ENCODE results near the gene PKLR. TPM values are rescaled to one million over a fixed set of nuclear protein-coding genes. Genes with fewer than 3 reads are reported as not detected.
"Not testable (repeated sequence)": the region's sequence is repeated elsewhere in the genome, so short reads cannot be mapped to it uniquely, and the experiment has no call there.

PKLR gene
- total RNA-seq, 1 donor from 2014 or later = not detected

DNA sequence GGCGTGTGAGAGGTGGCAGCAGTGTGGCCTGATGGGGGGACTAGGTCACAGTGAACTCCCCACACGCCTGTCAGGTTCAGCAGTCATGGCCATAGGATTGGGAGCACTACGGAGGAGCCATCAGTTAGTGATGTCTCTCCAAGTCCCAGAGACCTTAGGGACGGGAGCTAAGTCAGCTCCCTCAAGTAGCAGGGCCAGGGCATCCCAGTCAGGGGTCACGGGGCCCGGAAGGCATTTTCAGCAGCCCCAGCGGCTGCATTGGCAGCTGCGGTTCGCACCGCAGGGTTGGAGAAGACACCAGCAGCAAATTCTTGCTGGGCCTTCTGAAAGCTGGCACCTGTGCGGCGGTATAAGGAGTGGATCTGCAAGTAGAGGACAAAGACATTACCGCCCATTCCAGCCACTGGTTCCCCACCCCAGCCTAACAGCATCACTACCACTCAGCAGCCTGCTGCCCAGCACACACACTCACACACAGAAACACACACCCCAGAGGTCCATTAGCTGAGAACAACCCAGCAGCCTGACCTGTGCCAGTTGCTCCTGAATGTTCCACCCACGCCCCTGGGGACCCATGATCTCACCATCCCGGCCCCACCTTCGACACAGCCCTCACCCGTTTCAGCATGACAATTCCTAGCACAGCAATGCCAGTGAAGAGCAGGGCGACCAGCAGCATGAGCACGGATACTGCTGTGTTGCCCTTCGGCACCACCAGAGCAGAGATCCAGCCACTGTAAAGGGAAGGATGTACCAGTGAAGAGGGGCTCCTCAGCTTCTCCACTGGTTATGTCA is 45.0 kb downstream of the PKLR start:
- no peak for DNase-seq (ENCODE audit: low spot score)

DNA sequence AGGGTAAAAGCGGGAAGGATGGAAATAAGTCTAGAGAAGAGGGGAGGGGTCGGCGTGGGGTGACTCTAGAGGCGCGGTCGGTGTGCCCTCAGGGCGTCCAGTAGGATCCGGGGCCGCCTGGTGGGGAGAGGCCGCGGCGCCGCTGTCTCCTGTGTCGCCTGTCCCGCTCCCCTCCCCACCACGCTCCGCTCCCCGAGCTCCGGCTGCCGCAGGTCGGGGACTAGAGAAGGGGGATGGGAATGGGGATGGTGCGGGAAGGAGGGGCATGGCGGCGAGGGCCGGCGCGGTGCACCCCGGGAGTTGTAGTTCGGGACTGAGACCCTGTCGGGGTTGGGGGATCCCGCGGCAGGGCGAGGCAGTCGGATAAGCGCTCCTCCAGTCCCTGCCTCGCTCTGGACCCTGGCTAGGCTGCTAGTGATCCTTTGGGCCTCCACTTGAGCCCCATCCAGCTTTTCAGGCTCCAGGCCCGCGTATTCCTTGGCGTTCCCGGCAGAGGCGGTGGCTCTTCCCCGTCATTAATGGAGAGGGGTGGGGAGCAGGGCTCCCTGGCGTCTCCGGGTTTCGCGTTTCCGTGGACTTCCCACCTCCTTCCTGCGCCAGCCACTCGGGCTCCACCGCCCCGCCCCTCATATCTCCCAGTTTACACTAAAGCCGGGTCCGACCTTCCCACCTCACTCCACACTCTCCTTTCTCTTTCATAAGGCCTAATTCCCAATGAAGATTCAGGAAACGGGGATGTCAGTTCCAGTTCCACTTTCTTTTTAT is 45.8 kb downstream of the PKLR start, which contains the start of gene ENTREP3:
ENTREP3 (minus strand) TSS at position 241 of the 765 bp plus-strand sequence. CDS start 606 bp downstream, outside the sequence.
- peak; percentile 94 for DNase-seq (ENCODE audit: low spot score)

DNA sequence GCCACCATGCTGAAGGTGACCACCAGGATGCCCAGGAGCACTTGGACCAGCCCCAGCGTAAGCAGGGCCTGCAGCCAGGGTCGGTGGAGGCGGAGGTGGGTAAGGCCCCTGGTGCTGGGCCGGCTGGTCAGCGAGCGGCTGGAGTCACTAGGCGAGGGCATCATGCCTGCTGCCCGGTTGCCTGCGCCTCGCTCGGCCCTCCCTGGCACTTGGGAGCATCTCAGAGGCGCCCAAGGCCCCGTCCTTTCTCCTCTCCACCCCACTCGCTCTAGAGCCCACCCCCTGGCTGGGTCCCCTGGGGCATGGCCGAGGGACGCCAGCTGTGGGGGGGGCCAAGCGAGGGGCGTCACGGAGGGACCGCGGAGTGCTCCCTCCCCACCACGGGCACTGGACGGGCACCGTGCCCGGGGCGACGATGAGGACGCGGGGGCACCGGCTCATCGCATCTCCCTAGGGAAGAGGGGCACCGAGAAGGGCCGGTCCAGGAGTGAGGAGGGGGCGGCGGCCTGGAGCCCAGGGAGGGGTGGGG is 46.5 kb downstream of the PKLR start:
- DNase-seq (ENCODE audit: low spot score) = no peak

DNA sequence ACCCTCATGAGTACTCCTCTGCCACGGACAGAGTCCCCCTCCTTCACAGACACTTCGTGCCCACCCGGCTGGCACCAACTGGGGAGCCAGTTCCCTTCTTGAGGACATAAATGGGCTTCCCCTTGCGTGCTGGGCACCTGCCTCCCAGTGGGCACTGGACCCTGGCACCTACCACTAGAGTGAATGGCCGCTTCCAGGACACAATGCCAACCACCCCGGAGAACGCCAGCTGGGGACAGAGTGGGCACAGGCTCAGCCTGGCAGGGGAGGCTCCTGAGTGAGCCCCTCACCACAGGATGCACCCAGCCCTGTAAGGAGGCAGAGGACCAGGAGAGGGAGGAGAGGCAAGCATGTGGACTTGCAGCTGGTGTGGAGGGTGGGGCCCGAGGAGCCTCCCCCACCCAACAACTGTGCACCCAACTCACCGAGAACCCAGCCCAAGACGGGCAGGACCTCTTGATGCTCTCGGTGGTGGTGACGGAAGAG is 47.0 kb downstream of the PKLR start:
- no peak for DNase-seq (ENCODE audit: low spot score)

DNA sequence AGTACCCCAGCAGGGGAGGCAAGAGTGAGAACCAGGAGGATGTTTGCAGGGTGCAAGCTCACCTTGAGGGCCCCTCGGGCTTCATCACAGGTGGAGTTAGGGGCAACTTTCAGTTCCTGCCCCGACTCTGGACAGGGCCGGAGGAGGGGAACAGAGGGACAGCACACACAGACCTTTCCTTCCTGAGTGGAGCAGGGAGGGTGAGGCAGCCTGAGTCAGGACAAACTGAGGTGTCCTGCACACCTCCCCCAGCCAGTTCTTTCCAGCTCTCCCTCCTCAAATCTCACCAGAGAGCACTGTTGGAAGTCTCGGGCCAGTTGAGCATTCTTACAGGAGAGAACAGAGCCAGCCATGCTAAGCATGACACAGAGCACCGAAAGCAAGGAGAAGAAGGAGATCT is 47.4 kb downstream of the PKLR start:
- no peak for DNase-seq (ENCODE audit: low spot score)

DNA sequence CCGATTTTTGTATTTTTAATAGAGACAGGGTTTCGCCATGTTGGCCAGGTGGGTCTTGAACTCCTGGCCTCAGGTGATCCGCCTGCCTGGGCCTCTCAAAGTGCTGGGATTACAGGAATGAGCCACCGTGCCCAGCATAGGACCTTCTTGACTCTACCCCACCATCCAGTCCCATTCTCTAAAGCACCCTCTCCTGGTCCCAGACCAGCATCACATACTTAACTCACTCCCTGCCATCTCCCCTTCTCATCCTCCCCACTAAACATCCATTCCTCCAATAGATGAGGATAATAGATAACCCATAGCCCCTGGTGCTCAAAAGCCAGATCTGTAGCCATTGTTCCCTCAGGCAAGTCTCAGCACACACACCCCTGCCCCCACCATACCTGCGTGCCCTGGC is 48.0 kb downstream of the PKLR start:
- no peak for DNase-seq (ENCODE audit: low spot score)

DNA sequence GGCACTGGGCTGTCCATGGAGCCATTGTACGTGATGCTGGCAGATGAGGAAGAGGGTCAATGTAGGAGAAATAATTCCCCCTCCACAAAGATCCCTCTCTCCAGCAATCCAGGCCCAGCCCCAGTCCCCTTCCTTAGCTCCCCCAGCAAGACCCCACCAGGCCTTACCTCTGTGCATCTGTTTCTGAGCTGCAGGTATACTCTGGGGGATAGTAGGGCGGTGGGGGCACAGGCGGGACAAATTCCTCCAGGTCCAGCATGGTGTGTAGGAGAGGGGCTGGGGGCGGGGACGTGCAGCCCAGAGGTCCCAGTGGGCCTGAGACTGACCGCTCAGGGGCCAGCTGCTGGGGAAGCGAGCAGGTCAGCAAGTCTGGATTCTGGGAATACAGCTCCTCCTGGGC is 49.7 kb downstream of the PKLR start:
- DNase-seq (ENCODE audit: low spot score) = no peak

DNA sequence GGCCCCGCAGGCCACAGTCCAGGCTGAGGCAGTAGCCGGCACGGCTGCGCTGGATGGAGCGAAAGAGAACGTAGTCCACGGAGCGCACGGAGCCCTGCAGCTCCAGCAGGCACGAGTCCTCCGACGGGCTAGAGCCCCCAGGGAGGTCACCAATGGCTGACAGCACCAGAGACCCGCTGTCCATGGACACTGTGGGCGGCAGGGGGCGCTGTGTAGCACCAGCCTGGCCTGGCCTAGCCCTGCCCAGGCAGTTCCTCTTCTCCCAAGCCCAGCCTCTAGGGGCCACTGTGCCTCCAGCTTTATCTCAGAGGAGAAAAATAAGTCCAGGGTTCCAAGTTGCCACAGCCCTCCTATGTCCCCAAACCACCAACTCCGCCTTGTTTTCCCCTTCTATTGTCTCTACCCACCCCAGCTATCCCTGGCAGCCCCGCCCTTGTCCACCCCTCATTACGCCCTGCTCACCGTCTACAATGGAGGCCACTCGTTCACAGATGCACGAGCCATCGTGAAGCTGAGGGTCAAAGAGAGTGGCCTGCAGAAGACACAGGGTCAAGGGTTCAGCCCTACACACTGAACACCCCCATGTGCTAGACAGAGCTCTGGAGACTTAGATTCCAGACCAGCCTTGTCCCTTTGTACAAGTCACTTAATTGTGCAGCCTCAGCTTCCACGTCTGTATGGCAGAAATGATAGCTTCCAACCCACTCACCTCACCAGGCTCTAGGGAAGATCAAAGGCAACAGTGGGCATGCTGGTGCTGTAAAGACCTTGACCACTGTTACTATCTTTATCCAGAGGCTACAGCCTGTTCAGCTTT is 50.4 kb downstream of the PKLR start:
- DNase-seq (ENCODE audit: low spot score) = peak; percentile 94

DNA sequence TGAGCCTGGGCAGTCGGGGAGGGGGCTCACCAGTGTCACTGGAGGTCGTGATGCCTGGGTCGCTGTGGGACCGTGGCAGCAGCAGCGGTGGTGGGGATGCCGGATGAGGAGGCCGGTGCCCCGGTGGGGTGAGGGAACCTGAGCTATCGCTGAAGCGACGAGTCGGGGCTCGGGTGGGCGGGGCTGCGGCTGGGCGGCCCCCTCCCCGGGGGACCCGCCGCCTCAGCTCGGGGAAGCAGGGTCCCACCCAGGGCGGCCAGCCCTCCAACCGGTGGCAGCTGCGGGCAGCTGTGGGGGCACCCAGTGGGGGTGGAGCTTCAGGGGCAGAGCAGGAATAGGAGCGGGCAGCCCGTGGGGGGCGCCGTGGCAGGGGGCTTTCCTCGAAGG is 51.0 kb downstream of the PKLR start:
- no peak for DNase-seq (ENCODE audit: low spot score)

DNA sequence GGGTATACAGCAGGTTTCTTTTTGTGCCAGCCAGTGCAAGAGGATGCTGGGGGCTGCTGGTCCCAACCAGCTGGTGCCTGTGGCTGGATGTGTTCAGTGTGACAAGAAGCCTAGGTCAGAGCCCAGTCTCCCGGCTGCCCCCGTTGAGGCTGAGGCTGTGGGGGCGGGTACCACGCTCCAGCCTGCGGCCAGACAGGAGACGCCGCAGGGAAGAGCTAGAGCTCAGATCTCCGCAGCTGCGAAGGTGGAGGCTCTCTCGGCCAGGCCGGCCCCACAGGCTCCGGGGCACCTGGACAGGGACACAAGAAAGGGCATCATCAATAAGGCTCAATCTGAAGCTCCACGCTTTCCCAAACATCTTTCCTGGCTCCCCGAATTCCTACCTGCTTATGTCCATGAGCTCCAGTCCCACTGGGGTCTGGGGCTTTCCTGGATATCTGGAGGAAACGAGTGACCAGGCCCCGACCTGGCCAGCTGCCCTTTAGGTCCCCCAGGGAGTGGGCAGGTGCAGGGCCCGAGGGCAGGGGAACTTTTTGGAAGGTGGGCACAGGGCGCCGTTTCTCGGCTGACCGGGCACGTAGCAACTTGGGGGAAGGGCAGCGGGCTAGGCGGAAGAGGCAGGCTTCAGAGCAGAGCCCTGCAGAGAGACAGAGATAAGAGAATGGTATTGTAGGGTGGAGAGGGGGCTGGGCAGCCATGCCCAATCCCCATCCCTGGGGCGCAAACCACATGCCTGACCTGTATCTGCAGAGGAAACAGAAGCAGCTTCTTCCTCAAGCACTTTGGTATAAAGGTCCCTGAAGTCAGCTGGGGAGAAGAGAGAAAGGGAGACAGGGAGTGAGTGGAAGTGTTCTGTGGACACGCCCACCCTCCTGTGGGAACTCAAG is 53.3 kb downstream of the PKLR start:
- no peak for DNase-seq (ENCODE audit: low spot score)

DNA sequence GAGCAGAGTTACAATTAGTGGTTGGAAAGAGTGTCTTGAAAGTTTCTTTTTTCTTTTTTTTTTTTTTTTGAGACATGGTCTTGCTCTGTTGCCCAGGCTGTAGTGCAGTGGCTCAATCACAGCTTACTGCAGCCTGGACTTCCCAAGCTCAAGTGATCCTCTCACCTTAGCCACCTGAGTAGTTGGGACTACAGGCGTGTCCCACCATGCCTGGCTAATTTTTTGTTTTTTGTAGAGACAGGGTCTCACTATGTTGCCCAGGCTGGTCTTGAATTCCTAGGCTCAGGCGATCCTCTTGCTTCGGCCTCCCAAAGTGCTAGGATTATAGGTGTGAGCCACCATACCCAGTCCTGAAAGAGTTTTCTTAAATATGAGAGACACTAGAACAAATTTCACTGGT is 54.4 kb downstream of the PKLR start:
- not testable (repeated sequence) for DNase-seq (ENCODE audit: low spot score)

DNA sequence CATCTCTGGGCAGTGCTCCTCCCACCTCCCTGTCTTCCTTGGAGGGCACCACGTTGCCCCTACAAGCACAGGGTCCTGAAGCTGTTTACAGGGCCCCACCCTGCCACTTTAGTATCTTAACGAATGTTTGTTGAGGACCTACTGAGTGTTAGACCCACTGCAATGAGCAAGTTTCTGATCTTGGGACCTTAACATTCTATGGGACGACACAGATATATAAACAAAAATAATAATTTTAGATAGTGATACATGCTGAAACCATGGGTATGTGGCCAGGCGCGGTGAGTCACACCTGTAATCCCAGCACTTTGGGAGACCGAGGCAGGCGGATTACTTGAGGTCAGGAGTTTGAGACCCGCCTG is 56.1 kb downstream of the PKLR start:
- no peak for DNase-seq (ENCODE audit: low spot score)

DNA sequence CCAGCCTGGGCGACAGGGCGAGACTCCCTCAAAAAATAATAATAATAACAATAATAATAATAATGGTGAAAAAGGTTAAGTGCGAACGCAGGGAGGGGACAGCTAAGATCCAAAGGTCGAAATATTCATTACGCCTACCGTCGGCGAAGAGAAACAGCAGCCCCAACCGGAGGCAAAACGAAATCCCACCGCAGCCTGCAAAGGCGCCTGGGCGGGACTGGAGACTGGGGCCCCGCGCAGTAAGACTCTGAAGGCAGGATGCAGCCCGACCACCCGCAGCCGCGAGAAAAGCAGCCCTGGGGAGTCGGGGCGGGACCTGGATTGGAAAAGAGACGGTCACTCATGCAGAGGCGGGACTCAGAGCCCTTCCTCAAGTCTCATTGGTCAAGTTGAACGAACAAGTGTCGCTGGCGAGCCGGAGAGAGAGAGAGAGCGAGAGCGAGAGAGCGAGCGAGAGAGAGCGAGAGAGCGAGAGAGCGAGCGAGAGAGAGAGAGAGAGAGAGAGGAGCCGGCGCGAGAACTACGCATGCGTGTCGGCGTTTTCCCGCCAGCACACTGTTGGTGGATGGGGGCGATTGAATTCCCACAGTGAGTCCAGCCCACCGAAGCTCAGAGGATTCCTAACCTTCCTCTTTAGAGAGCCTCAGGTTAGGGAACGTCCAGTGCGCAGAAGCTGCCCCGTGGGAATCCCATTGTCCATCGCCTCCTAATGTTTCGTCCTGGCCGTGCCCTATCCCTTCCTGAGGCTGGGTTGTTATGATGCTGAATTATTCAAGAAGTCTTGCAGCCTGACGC is 56.7 kb downstream of the PKLR start:
- DNase-seq (ENCODE audit: low spot score) = peak; percentile 100

DNA sequence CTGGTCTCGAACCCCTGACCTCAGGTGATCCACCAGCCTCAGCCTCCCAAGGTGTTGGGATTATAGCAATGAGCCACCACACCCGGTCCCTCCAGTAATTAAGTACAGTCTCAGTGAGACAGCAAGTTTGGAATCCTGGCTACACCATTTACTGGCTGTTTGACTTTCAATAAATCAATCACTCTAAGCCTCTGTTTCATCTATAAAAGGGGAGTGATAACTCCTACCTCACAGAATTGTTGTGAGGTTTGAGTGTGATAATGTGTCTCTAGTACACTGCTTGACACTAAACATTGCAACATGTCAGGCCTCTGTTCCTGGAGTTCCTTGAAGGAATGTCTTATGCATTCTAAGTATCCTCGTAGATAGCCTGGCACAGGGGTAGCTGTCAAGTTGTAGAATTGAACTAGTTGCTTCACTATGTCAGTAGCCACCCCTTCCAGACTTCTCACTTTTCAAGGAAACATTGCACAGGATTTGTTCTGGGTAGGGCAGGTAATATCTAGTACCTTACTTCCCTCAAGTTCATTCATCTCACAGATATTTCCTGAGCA is 58.4 kb downstream of the PKLR start:
- no peak for DNase-seq (ENCODE audit: low spot score)

DNA sequence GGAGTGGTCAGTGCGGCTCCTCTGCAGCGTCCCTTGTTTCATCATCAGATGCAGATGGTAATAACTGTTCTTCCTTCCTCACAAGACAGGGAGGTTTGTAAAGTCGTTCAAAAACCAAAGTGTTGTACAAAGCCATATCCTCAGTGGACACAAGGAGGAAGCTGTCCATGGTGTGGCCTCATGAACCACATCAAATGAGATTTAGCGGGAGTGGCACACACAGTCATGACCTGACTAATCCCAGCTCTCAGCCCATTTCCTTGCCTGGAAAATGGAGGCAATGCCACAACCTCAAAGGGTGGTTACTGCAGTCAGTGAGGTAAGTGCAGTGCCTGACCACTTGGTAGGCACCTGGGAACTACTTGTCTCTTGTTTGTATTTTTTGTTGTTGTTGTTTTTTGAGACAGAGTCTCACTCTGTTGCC is 59.4 kb downstream of the PKLR start:
- DNase-seq (ENCODE audit: low spot score) = no peak

DNA sequence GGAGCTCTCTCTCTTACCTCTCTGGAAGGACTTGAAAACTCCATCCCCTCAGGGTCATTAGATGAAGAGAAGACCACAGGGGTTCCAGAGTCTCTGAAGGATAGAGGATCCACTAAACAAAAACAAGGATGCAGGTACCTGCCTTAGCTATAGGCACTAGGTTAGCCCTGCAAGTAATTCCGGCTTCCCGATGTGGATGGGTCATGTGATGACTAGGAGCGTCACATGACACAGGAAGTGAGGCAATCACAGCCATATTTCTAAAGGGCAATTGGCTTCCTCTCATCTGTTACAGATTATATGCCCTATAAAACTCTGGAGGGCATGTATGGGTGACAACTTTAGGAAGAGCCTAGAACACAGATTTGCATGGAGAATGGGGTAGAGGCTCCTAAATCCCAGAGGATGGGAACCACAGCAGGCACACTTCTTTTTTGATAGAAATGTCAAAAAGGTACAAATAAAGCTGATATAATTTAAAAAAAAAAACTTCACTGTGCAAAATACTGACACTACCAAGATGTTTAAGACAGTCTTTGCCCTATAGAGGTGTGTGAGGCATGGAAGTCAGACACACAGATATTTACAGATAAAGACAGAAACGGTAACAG is 60.1 kb downstream of the PKLR start:
- DNase-seq (ENCODE audit: low spot score) = peak; percentile 92

All from umbilical cord (tissue), 2 donors.